GM12878 (cell line): ENCODE measurements around the gene JAML.

Experiments
- CREB1 ChIP-seq: IDR thresholded peaks from 2 replicates; pipeline ENCODE4 v1.6.1; 2012; ENCODE audit warnings: low read depth, mild to moderate bottlenecking, inconsistent platforms
- TCF7 ChIP-seq: IDR thresholded peaks from 2 replicates; pipeline ENCODE4 v1.6.1; 2014; ENCODE audit warnings: antibody characterized with exemption, borderline replicate concordance

DNA sequence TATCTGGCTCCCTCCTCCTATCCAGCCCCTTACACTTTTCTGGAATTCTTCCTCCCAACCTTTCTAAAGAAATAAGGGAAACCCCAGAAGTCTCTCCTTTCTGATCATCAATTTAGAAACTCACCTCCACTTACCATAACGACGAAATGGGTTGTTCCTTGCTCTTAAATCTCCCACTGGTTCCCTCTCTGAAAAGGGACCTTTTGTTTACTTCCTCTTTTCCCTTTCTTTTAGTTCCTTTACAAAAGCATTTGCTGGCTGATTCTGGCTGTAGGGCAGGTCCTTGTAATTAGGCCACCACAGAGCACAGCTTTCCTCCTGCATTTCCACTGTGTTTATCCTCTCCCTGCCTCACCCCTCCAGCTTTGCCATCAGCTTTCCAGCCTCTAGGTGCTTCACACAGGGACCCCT, 12.0 kb downstream of the JAML start:
- TF ChIP-seq CREB1 (no peak), TCF7 (no peak)
